Measurements from ENCODE around the gene IL18.

DNA sequence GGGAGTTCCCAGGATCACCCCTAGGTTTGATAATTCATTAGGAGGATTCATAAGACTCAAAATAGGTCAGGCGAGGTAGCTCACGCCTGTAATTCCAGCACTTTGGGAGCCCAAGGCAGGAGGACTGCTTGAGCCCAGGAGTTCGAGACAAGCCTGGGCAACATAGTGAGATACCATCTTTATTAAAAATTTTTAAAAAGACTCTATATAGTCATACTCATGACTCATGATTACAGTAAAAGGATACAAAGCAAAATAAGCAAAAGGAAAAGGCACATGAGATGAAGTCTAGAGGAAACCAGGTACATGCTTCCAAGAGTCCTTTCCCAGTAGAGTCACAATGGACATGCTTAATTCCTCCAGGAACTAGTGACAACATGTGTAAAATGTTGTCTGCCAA lies 48.4 kb upstream of the IL18 start:
- TF ChIP-seq, protein P1, sequence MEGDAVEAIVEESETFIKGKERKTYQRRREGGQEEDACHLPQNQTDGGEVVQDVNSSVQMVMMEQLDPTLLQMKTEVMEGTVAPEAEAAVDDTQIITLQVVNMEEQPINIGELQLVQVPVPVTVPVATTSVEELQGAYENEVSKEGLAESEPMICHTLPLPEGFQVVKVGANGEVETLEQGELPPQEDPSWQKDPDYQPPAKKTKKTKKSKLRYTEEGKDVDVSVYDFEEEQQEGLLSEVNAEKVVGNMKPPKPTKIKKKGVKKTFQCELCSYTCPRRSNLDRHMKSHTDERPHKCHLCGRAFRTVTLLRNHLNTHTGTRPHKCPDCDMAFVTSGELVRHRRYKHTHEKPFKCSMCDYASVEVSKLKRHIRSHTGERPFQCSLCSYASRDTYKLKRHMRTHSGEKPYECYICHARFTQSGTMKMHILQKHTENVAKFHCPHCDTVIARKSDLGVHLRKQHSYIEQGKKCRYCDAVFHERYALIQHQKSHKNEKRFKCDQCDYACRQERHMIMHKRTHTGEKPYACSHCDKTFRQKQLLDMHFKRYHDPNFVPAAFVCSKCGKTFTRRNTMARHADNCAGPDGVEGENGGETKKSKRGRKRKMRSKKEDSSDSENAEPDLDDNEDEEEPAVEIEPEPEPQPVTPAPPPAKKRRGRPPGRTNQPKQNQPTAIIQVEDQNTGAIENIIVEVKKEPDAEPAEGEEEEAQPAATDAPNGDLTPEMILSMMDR (conservative IDR thresholded peaks at IDR 0.05 in 1 of 2, IDR thresholded peaks at IDR 0.05 in 1 of 2; ENCODE audit: extremely low read depth in 1 of 2, insufficient read depth in 1 of 2, low read depth in 1 of 2, low read length in 2 of 2) = no peak
- TF ChIP-seq EZH2 (IDR thresholded peaks at IDR 0.05; ENCODE audit: borderline replicate concordance, low read length) = no peak

Data from mammary epithelial cell (primary cell).